Kidney epithelial cell (primary cell): ENCODE results near the gene RPL3. TPM values are rescaled to one million over a fixed set of nuclear protein-coding genes. Genes with fewer than 3 reads are reported as not detected.

Experiments
- DNase-seq: peaks from one replicate; pipeline ENCODE4 v3.0.0-alpha.2; 2010; ENCODE audit warnings: low read depth
- H3K27me3 ChIP-seq: 2 replicates; pipeline ENCODE4 v1.6.0; 2011; ENCODE audit warnings: low read length; ENCODE audit not compliant: control insufficient read depth, insufficient read depth
- H3K36me3 ChIP-seq: 2 replicates; pipeline ENCODE4 v1.5.1; 2011; ENCODE audit warnings: low read length; ENCODE audit not compliant: control insufficient read depth, insufficient read depth
- H3K4me3 ChIP-seq: 2 replicates; pipeline ENCODE4 v1.5.1; 2011; ENCODE audit warnings: low read depth, mild to moderate bottlenecking, control low read depth, low read length
- CTCF ChIP-seq: IDR thresholded peaks from 2 replicates; pipeline ENCODE4 v1.5.1; 2011; ENCODE audit warnings: mild to moderate bottlenecking, moderate library complexity, low read length, control low read depth, inconsistent platforms; ENCODE audit not compliant: insufficient read depth, poor library complexity, severe bottlenecking
- total RNA-seq: library from RNA; depleted of rRNA; stranded (reverse); fragments of >200 nt; gene quantifications from 2 replicates; pipeline ENCODE4 v1.2.3, GENCODE V29; 2015

The RPL3 gene
- total RNA-seq, 1 donor from 2014 or later = 2,742 TPM

DNA sequence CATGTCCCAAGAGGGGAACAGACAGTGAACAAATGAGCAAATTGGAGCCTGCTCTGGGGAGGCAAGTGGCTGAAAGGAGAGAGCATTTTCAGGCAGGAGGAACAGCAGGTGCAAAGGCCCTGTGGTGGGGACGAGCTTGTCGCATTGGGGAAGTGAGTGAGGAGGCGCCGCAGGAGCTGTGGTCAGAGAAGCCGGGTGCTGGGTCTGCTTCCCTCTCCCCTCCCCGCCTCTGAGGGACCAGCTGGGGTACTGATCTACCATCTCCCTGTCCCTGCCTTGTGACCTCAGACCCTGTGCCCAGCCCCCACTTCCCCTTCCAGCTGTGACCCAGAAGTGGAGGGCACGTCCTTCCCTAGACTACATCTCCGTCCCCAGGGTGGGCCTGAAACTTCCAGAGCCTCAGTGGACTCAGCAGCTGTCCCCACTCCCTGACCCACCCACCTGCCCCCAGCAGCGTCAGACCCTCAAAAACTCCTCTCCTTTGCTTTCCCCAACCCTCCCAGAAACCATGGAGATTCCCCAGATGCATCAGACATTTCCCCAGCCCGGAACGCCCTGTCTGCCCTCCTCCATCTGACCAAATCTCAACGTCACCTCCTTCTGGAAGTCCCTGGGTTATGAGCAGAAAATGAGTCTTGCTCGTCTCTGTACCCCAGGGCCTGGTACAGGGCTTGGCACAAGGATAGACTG is 54.9 kb downstream of the RPL3 start:
- TF ChIP-seq CTCF = no peak
- Histone ChIP-seq H3K4me3 (no peak overlapping the region), H3K36me3 (no peaks in the 10 kb centered on the region), H3K27me3 (no peaks in the 10 kb centered on the region)
- DNase-seq = no peak

GRCh38 chr22:39263626-39264348 is 55.6 kb downstream of the RPL3 start:
- TF ChIP-seq CTCF = no peak
- Histone ChIP-seq H3K27me3 (no peaks in the 10 kb centered on the region), H3K4me3 (no peak overlapping the region), H3K36me3 (no peaks in the 10 kb centered on the region)
- DNase-seq = no peak

Other genes starting within 250 kb of the RPL3 start
- gene APOBEC3G, start 242.3 kb downstream of the RPL3 start, total RNA-seq = 8.1 and 9.7 TPM in 2 replicates
- not detected in 2 replicates for gene APOBEC3H, start 222.4 kb downstream of the RPL3 start, total RNA-seq
- 2.9 and 3.1 TPM in 2 replicates for gene CBX7, start 166.9 kb downstream of the RPL3 start, total RNA-seq
- gene PDGFB, start 74.6 kb downstream of the RPL3 start, total RNA-seq = 159 and 165 TPM in 2 replicates
- gene SYNGR1, start 30.4 kb upstream of the RPL3 start, total RNA-seq = 1.0 and 2.0 TPM in 2 replicates
- gene TAB1, start 80.2 kb upstream of the RPL3 start, total RNA-seq = 12.4 and 13.3 TPM in 2 replicates
- gene MGAT3, start 137.4 kb upstream of the RPL3 start, total RNA-seq = 1.8 and 4.1 TPM in 2 replicates
- 43.3 and 54.6 TPM in 2 replicates for gene MIEF1, start 182.7 kb upstream of the RPL3 start, total RNA-seq
- 754 and 763 TPM in 2 replicates for gene ATF4, start 200.9 kb upstream of the RPL3 start, total RNA-seq
- gene RPS19BP1, start 213.1 kb upstream of the RPL3 start, total RNA-seq = 121 and 135 TPM in 2 replicates